NCI-H748 (cell line): Measurements from ENCODE around the gene MCCD1.

ENCODE experiments used
- DNase-seq: peaks from one replicate; lab custom pipeline; 2025; ENCODE audit not compliant: unreplicated experiment; lab: John Stamatoyannopoulos, UW

The MCCD1 gene

DNA sequence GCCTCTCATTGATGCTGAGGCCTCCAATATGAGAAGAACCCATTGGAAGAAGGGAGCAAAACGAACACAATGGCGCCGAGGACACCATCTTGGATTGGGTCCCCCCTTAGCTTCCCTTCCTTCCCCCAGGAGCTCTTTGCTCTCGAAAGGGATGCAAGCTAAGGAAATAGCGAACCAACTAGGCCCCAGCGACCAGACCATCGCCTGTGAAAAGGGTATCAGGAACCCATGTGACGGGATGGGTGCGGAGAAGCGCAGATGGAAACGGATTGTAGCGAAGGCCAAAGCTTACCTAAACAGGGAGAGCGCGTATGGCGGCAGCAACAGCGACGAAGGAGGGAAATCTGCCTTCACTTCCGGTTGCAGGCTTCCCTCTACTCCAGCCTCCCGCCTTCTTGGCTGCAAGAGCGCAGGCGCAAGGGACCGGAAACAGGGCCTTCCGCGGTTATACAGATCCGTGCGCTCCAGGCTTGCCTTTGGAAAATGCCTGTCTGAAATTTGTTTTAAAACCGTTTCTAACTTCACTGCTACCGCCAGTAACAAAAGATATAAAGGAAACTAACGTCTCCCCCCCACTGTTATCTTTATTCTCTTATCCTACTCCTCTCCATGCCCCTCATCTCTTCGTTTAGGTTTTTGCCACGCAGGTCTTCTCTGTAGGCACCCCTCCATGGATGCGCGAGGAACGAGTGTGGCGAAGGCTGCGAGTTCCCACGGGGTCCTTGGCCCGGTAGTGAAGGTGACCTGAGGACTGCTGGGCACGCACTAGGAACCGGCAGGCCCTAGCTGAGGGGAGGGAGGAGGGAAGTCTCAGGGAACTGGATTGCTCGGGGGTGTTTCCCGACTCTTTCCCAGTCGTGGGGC, 13.1 kb downstream of the MCCD1 start, which contains the start of gene DDX39B:
TSS of gene DDX39B (minus strand) at position 346 of the 864 bp plus-strand sequence. CDS start 1,471 bp downstream, outside the sequence.
- peak; percentile 99 for DNase-seq

DNA sequence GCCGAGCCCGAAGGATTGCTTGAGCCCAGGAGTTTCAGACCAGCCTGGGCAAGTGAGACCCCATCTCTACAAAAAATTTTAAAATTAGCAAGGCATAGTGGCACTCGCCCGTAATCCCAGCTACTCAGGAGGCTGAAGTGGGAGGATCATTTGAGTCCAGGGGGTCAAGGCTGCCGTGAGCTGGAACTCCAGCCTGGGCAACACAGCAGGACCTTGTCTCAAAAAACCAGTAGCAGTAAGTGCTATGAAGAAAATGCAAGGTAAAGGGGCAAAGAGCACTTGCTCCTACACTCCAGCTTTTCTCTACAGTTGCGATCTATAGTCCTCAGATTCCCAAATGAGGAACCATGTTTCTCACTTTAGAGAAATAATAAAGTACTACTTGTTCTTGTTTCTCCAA, 14.9 kb downstream of the MCCD1 start:
- no peak for DNase-seq

DNA sequence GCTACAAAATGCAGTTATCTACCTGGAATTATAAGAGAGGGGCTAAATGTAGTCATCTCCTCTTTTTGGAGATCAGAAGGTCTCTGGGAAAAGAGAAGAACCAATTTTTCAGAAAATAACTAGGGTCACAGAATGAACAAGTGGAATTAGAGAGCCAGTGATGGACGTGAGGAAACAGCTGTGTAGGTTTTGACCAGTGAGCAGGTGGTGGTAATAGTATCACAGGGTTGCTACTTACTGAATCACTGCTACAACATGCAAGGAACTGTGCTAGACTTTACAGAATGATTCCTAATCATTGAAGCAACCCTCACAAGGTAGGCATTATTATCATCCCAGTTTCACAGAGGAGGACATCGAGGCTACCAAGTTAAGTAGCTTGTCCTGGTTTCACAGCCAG, 15.9 kb downstream of the MCCD1 start:
- no peak for DNase-seq

DNA sequence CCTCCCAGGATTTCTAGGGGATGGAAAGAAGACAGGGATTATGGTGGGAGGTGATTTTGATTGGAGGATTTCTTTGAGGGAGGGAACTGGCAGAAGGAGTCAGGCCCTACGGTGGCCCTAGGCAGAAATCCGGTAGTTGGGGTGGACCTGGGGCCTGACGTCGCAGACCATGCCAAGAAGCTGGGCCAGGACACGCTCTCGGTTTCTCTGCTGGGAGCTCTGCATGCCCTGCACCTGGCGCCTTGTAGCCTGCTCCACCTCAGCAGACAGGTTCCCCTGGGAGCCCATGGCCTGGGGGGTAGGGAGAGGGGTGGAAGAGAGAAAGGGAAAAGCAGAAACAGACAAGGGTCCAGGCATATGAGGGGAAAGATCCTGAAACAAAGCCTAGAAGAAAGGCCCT, 16.5 kb downstream of the MCCD1 start:
- DNase-seq: no peak

DNA sequence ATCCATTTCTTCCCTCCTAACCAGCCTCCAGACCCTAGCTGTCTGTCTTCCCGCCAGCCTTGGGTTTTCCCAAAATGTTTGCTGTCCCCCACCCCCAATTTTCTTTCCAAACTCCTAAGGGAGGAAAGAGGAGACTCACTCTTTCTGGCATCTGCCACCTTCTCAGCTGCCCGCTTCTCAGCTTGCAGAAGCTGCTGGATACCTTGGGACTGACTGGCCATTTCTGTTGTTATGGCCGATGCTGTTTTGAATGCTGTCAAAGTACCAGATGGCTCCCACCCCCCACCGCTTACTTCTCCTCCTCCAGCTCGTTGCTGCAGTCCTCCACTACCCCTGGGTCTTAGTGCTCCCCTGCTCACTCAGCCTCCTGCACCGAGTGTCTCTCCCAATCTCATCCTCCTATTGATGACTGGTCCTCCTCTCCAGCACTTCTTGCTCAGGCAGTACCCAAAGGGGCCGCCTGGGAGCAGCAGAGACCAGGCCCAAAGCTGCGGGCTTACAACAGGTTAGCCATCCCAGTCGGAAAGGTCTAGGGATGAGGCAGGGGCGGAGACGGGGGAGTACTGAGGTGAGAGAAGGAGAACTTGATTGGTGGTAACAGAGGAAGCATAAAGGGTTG, 17.7 kb downstream of the MCCD1 start, which contains the start of gene ATP6V1G2:
TSS of gene ATP6V1G2 (minus strand) at position 270 of the 619 bp plus-strand sequence. CDS start at position 221, 49 bp downstream.
- peak; percentile 99 for DNase-seq

DNA sequence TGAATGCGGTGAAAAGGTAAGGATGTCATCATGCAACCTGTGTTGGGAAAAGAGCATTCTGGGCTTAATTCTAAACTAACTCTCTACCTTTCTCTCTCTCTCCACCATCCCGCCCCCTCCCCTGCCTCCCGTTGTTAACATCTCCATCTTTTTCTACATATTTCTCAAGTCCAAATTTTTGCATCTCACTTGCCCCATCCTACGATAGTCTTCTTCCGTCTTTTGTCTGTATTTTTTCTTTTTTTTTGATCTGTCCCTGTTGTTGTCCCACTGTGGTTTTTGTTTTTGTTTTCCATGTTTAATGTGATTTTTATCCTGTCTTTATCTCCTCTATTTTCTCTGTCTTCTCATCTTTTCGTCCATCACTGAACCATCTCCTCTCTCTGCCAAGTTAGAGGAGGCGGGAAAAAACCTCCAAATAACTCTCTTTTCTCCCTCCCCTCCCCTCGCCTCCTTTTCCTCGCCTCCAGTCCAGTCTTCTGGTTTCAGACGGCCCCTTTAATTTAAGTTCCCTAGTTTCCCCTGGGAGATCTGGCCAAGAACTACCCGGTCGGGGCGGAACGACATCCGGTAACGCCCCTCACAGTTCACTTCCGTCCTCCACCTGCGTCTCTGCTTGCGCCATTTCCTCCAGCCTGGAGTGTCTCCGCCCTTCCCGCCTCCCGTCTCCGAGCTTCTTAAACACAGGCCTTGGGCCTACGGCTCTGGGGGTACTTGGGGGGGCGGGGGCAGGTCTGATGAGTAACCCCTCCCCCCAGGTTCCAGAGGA, 18.4 kb downstream of the MCCD1 start, which contains the start of gene NFKBIL1:
TSS of gene NFKBIL1 (plus strand) at position 651 of the 769 bp plus-strand sequence. CDS start at position 738, 87 bp downstream.
- DNase-seq: peak; percentile 99

DNA sequence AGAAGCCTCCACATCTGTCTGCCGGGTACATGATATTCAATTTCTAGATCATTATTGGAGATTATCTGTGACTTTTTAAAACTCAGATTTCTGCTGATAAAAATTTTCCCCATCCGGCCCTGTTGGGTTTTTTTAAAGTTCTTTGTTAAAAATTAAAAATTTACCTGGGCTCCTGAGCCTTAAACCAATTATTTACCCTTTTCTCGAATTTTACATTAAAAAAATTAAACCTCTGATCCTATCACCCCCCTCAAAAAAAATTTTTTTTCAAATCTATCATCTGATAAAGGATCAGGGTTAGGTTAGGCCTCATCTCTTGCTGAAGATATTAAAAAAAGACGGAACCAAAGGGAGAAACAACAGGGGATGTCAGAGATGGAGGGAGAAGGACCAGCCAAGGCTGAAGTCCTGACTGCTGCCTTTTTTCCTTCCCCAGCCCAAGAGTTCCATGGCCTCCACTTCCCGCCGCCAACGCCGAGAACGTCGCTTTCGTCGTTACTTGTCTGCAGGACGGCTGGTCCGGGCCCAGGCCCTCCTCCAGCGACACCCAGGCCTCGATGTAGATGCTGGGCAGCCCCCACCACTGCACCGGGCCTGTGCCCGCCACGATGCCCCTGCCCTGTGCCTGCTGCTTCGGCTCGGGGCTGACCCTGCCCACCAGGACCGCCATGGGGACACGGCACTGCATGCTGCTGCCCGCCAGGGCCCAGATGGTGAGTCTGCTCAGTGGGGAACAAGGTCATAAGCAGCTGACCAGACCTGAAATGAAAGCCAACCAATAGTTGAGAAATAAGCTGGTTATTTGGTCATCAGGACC, 19.2 kb downstream of the MCCD1 start:
- DNase-seq: no peak

- no peak for DNase-seq
Observed at GRCh38 chr6:31548544-31548873, 19.7 kb downstream of the MCCD1 start.

- DNase-seq: peak; percentile 33
Observed at GRCh38 chr6:31551371-31551770, 22.6 kb downstream of the MCCD1 start.

- DNase-seq: no peak
Observed at GRCh38 chr6:31556307-31556706, 27.5 kb downstream of the MCCD1 start.

DNA sequence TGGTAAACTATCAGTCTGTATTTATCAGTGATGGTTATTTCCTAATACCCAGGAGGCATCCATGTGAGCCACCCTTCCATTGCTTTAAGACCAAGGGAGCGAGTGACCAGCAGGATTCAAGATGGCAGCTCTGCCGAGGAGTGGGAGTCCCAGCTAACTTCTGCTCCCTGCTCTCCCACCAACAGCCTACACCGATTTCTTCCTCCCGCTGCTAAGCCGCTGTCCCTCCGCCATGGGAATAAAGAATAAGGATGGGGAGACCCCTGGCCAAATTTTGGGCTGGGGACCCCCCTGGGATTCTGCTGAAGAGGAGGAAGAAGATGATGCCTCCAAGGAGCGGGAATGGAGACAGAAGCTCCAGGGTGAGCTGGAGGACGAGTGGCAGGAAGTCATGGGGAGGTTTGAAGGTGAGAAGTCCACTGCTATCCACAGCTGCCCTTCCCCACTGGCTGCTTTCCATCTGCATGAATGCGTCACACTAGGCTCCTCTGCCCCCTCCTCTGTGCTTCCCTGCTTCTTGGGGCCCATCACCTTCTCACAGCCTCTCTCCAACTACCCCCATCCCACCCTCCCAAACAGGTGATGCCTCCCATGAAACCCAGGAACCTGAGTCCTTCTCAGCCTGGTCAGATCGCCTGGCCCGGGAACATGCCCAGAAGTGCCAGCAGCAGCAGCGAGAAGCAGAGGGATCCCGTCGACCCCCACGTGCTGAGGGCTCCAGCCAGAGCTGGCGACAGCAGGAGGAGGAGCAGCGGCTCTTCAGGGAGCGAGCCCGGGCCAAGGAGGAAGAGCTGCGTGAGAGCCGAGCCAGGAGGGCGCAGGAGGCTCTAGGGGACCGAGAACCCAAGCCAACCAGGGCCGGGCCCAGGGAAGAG, 28.9 kb downstream of the MCCD1 start:
- no peak for DNase-seq

DNA sequence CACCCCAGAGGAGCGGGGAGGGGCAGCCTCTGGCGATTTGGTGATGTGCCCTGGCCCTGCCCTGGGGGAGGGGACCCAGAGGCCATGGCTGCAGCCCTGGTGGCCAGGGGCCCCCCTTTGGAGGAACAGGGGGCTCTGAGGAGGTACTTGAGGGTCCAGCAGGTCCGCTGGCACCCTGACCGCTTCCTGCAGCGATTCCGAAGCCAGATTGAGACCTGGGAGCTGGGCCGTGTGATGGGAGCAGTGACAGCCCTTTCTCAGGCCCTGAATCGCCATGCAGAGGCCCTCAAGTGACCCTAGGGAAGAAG, 29.5 kb downstream of the MCCD1 start:
- no peak for DNase-seq

DNA sequence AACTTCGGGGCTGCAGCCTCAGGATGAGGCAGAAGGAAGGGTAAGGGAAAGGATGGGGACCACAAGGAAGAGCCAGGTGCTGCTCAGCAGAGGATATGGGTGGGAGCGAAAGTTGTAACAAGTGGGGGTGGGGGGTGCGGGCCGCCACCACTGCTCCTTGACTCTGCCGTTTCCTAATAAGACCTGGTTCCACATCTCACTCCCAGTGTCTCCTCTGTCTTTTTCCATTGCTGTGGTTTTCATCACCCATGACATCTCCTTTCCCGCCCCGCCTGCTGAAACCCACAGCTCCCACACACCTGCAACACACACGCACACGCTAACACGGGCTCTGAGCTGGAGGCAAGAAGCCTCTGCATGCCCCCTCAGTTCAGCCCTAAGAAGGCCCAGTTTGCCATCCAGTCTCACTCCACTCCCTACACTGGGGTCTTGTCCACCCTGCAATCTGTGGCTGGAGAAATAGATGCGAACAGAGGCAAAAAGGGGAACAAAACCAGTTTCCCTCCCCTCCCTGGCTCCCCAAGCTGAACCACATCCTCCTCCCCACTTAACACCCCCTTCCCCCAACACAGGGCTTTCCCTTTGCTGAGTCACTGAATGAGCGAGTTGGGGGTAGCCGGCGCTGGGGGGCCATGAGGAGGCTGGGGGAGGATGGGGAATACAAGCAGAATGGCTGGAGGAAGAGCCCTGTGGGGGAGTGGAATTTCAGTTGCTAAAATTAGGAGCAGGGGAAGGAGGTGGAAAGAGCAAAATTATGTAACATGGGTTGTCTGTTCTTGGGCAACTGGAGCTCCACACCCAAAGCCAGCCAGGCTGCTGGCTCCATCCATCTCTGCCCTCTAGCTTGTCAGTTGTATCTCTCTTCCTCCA, 30.1 kb downstream of the MCCD1 start:
- no peak for DNase-seq

DNA sequence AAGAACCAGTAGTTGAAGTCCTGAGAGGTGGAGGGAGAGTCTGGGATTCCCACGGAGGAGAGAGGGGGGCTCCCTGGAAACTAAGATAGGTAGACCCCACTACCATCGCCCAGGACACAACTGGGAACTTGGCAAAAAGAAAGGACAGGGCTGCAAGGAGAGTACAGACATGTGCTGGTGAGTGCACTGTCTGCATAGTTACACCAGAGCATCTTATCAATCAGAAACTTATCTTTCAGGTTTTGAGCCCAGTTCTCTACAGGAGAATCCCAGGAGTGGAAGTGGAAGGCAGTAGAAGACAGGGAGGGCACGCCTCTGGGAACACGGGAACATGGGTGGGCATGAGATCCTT, 30.8 kb downstream of the MCCD1 start:
- DNase-seq: no peak

DNA sequence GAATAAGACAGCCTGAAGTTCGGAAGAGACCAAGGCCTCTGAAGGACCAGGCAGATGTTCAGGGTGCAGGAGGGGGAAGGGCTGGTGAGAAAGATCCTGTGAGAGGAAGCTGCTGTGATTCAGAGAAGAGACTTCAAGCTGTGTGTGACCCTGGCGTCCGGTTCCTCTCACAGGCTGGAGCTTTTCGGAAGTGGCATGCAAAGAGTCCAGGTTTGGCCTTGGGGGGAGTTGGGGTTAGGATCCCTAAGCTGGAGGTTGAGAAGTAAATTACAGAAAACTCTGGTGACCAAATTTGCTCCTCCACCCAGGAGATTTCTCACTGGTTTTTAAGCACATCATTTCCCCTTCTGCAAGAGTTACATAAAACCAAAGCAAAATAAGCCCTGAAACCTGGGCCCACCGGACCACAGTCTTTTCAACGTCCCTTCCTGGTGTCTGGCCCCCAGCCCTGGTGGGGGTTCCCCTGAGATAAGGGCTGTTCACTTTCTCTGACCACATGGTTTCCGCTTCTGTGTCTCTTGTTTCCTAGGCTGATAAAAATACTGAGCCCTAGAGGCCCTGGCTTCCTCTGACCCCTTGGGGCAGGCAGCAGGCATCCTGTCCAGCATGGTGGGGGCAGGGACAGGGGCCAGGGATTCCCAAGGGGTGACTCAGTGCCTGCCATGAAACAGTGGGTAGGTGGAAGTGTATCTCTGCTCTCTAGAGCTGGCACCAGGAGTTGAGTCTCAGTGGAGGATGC, 31.4 kb downstream of the MCCD1 start:
- no peak for DNase-seq

DNA sequence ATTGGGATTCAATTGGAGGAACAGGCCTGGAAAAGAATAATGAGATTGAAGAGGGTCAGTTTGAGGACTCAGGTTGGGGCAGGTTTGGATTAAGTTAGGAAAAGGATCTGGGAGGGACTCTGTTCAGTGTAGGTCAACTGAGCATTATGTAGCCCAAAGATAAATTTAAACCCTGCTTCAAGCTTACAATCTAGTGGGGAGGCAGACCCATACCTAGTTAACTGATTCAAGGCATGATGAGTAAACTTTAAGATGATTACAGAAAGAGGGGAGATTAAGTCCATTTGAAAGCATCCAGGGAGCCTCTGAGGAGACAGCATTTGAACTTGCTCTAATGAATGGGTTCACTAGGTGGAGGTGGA, 31.9 kb downstream of the MCCD1 start:
- no peak for DNase-seq

- no peak for DNase-seq
Observed at GRCh38 chr6:31567531-31568370, 39.0 kb downstream of the MCCD1 start.
